HG03045 (cell line): ENCODE results near the gene SOX14.

Experiments
- ATAC-seq: cut with Tn5 transposase; IDR thresholded peaks from one replicate; pipeline ENCODE4 v1.9.1; 2021; ENCODE audit warnings: mild to moderate bottlenecking, moderate library complexity; ENCODE audit not compliant: unreplicated experiment

SOX14 gene

DNA sequence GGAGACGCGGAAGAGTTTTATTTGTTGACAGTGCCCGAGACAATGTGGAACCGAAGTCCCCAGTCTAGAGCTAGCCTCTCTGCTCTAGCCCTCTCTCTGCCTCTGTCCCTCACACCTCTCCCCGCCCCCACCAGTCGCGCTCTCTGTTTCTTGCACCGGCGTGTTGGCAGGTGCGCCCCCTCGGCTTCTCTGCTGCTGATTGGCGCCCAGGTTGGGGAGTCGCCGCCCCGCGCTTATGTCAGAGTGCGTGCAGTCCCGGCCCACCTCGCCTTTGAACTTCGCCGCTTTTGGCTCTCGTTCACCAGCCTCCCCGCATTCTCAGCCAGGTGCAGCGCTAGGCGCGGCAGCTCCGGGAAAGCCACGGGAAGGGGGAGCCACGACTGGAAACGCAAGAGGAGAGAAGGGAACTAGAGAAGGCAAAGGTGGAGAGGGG is at the start of gene SOX14:
SOX14 (plus strand) TSS at position 315 of the 433 bp plus-strand sequence. CDS start 470 bp downstream, outside the sequence.
- no peak for ATAC-seq

GRCh38 chr3:137714551-137714950 is 49.6 kb upstream of the SOX14 start:
- no peak for ATAC-seq

GRCh38 chr3:137724240-137724639 is 39.9 kb upstream of the SOX14 start:
- ATAC-seq = no peak

- ATAC-seq = no peak
Observed at GRCh38 chr3:137737208-137737607, 26.9 kb upstream of the SOX14 start.

- ATAC-seq = no peak
Observed at GRCh38 chr3:137738710-137739109, 25.4 kb upstream of the SOX14 start.

GRCh38 chr3:137743608-137744007 is 20.5 kb upstream of the SOX14 start:
- no peak for ATAC-seq

DNA sequence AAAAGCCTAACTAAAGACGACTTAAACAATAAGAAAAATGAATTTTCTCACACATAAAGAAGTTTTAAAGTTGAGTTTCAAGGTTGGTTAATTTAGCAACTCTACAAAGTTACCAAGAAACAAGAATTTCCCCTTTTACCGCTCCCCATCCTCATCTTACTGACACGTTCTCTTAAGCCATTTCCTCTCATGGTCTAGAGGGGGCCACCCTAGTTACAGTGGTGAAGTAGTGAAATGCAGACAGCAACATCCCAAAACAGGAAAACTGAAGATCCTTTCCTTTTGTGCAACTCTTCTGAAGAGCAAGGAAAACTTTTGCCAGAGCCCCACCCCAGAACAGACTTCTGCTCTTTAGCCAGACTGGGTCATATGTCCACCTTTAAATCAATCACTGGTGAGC is 17.3 kb upstream of the SOX14 start:
- no peak for ATAC-seq

DNA sequence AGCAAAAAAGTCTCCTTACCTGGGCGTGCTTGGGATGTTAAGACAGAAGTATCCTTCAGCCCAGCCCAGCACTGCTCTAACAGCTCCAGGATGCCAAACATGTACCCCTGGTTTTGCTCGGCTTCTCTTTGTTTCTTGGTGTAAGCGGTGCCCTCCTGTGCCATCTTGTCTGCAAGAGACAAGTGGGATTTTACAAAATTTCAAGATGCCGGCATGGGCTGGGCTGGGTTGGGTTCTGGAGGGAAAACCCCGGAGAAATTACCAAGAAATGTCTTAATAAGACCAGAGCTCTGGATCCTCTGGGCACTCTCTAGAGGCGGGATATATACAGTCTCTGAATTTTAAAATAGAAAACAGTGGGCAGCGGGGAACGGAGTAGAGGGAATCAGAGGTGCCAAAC is 4.6 kb upstream of the SOX14 start:
- ATAC-seq = no peak

- ATAC-seq = no peak
Observed at GRCh38 chr3:137760341-137761098, 3.6 kb upstream of the SOX14 start.

DNA sequence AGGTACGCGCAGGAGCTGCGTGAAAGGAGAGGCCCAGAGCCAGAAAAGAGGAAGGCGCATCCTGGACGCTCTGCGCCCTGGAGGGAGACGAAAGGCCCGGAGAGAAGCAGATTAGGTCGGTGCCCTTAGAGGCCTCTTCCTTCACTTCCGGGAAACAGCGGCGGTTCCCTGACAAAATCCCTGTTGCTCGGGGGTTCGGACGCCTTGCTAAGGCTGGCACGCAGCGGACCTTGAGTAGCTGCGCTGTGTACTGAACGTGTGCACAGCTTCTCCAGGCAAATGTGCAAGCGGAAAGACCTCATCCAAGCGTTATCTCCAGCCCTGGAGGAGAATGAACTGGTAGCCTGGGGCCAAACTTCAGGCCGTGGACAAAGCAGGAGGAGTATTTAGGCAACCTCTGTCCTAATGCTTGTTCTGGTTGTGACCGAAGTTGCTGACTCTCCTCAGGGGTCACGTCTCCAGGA is 3.0 kb upstream of the SOX14 start:
- ATAC-seq = no peak

GRCh38 chr3:137761563-137762503 is 2.3 kb upstream of the SOX14 start:
- ATAC-seq = no peak

- no peak for ATAC-seq
Observed at GRCh38 chr3:137762674-137763593, 1.2 kb upstream of the SOX14 start.

- ATAC-seq = no peak
Observed at GRCh38 chr3:137763594-137763938, 549 bp upstream of the SOX14 start.

- ATAC-seq = no peak
Observed at GRCh38 chr3:137764563-137765309, 621 bp downstream of the SOX14 start.

DNA sequence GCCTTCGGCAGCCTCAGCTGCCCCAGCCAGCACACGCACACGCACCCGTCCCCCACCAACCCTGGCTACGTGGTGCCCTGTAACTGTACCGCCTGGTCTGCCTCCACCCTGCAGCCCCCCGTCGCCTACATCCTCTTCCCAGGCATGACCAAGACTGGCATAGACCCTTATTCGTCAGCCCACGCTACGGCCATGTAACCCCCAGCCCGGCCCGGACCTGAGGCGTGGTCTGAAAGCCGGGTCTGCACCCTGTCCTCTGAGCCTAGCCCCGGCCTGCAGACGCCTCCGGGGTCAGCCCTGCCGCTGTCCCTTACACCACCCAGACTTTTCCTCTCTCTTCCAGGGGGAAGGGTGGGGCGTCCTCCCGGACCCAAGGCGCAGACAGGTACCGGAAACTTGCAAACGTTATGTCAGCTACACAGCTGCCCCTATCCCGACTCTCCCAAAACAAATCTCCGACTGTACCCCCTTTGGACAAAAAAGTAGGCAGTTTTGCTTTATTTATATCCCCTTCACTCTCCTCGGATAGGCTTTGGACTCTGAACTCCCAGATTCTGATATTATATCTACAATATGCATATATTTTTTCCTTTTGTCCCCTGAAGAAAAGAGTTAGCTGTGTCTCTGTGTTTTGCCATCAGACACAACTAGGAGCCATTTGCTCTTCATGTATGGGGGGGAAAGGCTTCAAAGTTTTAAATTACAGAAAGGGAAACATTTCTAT is 1.4 kb downstream of the SOX14 start:
- no peak for ATAC-seq

- no peak for ATAC-seq
Observed at GRCh38 chr3:137766041-137766875, 2.1 kb downstream of the SOX14 start.

- ATAC-seq = no peak
Observed at GRCh38 chr3:137766876-137767537, 2.9 kb downstream of the SOX14 start.
